Heart right ventricle (tissue), 16 donors: ENCODE data around the gene WNT8B. TPM values are rescaled to one million over a fixed set of nuclear protein-coding genes. Genes with fewer than 3 reads are reported as not detected.

Experiments
- ATAC-seq, 8 donors: fragments of 200-7000 bp; cut with Tn5 transposase; one replicate each; pipeline ENCODE4 v1.9.1; 2020; ENCODE audit warnings: mild to moderate bottlenecking in 8 of 8, moderate library complexity in 8 of 8, moderate number of reproducible peaks in 1 of 8
- DNase-seq, 2 donors: peaks; one replicate each; pipeline ENCODE4 v3.0.0-alpha.2; 2020
- H3K27ac ChIP-seq, 10 donors: fragments of 200-600 bp; sonication (generic) in 2 of 10; one replicate each; pipeline versions ENCODE4 v1.5.0 to v1.8.0; 2020 to 2022; ENCODE audit warnings: mild to moderate bottlenecking in 3 of 10
- H3K27me3 ChIP-seq, 7 donors: fragments of 200-600 bp; one replicate each; pipeline ENCODE4 v1.8.0; 2021 to 2022; ENCODE audit warnings: mild to moderate bottlenecking in 2 of 7
- H3K36me3 ChIP-seq, 9 donors: fragments of 200-600 bp; sonication (generic) in 1 of 9; one replicate each; pipeline versions ENCODE4 v1.5.0 to v1.8.0; 2020 to 2022; ENCODE audit warnings: mild to moderate bottlenecking in 2 of 9
- H3K4me1 ChIP-seq, 9 donors: fragments of 200-600 bp; sonication (generic) in 1 of 9; one replicate each; pipeline versions ENCODE4 v1.5.0 to v1.8.0; 2020 to 2022; ENCODE audit warnings: mild to moderate bottlenecking in 4 of 9
- H3K4me3 ChIP-seq, 10 donors: fragments of 200-600 bp; sonication (generic) in 2 of 10; one replicate each; pipeline versions ENCODE4 v1.5.0 to v1.8.0; 2020 to 2022; ENCODE audit warnings: mild to moderate bottlenecking in 7 of 10, moderate library complexity in 2 of 10
- H3K9me3 ChIP-seq, 11 donors: fragments of 200-600 bp in 10 of 11; sonication (generic) in 2 of 11; one replicate each; pipeline versions ENCODE4 v1.5.0 to v1.8.0; 2013 to 2022; ENCODE audit warnings: mild to moderate bottlenecking in 2 of 11, control low read depth in 1 of 11, moderate library complexity in 1 of 11
- WGBS, 2 donors: extraction: QIAGEN DNeasy Blood & Tissue Kit; methylation state at CpG; one replicate each; pipeline ENCODE4 v1.1.7; 2013; ENCODE audit warnings: inconsistent platforms in 1 of 2; 5-methylcytosine and 5-hydroxymethylcytosine counted together
- intact Hi-C, 10 donors: fragments of 100-400 bp; cut with DNase I; formaldehyde crosslinking; loops; one replicate each; pipeline versions ENCODE4 v1.11.1 to v1.14.2; 2022
- polyA plus RNA-seq, 2 donors: library from polyadenylated mRNA; stranded (reverse); fragments of 200-250 nt; gene quantifications; one replicate each; pipeline ENCODE4 v1.2.3, GENCODE V29; 2013
- total RNA-seq, 10 donors: library from RNA; stranded (reverse); fragmentation: NEBNext Ultra II Directional in 3 of 10; extraction: Animal tissue kit (Norgen Biotek cat#: 25700) in 3 of 10; gene quantifications; one replicate each; pipeline versions ENCODE4 v1.2.1 to v1.2.4, GENCODE V29; 2021 to 2023
- TF ChIP-seq, protein P1 (sequence below), 9 donors: fragments of 200-600 bp; sonication (generic) in 2 of 9; IDR thresholded peaks; one replicate each; pipeline versions ENCODE4 v1.5.0 to v1.8.0; 2021 to 2022; ENCODE audit warnings: antibody characterized with exemption in 9 of 9, mild to moderate bottlenecking in 5 of 9, moderate library complexity in 1 of 9
- donor health status: Arrhythmogenic right ventricular cardiomyopathy.
- donor health status: ischemic (EF 13 %, LVEDD 7.1; RV severe dilation, severe dysfunction).
- donor health status: healthy with polysubstance abuse.
- donor health status: DM: no; HTN: yes; CAD: no.
- donor health status: DM: no; HTN: no; CAD: no.
- donor health status: ischemic (EF 25% LVEDD 6.9; RV normal size, moderate dysfunction).
- donor health status: ischemic (EF 25% LVEDD 5.7; RV mildly dilated, moderate dysfunction).
- donor health status: healthy.
- donor health status: DM: yes; HTN: yes; CAD: no.
- donor health status: Ischemic cardiomyopathy.
- donor health status: ischemic (EF 35%, LVEDD 5.7; RV mildly dilated, moderate dysfunction).
- donor health status: nonischemic (EF 11% LVEDD 7.7; RV severe dilation, severe dysfunction).
- donor health status: DM: yes; HTN: yes; CAD: no.
- donor health status: PGD.
- donor health status: ischemic (EF 29% LVEDD 5.4; RV normal size, mild dysfunction).
- donor health status: nonischemic (EF 23%, LVEDD 6.1; RV moderate dilation, normal function).

WNT8B gene
- total and polyA plus RNA-seq, 12 donors, result not detected

DNA sequence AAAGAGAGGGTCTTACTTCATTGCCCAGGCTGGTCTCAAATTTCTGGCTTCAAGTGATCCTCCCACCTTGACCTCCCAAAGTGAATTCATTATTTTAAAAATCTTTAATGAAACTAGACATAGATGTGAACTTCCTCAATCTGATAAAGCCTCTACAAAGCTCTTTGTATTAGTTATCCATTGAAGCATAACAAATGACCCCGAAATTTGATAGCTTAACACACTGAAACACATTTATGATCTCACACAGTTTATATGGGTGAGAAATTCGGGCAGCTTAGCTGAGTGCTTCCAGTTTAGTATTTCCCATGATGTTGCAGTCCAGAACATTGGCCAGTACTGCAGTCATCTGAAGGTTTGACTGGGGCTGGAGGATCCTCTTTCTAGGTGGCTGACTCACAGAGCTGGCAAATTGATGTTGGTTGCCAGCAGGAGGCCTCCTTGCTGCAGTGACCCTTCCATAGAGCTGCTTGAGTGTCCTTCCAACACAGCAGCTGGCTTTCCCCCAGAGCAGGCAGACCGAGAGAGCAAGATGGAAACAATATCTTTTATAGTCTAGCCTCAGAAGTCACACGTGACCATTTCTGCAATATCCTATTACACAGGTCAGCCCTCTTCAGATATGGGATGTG is 16.6 kb upstream of the WNT8B start:
- WGBS, 2 donors, result 68 to 73% methylated on average over 4 of the region's 4 CpGs
- peaks cover 0 to 9% (median 0%) of the 10 kb centered on the region in 11 donors for H3K9me3 ChIP-seq
- intact Hi-C loops, result loop anchor here in 1 of 10 donors (10.0 kb wide), 1 partner anchor 429 kb away; no protein-coding TSS in a partner anchor
- DNase-seq (no peak), ATAC-seq (no peak)
- no peak overlapping the region for H3K27ac ChIP-seq
- H3K27me3 ChIP-seq, result peaks cover 0 to 15% (median 0%) of the 10 kb centered on the region in 7 donors
- TF ChIP-seq, protein P1, sequence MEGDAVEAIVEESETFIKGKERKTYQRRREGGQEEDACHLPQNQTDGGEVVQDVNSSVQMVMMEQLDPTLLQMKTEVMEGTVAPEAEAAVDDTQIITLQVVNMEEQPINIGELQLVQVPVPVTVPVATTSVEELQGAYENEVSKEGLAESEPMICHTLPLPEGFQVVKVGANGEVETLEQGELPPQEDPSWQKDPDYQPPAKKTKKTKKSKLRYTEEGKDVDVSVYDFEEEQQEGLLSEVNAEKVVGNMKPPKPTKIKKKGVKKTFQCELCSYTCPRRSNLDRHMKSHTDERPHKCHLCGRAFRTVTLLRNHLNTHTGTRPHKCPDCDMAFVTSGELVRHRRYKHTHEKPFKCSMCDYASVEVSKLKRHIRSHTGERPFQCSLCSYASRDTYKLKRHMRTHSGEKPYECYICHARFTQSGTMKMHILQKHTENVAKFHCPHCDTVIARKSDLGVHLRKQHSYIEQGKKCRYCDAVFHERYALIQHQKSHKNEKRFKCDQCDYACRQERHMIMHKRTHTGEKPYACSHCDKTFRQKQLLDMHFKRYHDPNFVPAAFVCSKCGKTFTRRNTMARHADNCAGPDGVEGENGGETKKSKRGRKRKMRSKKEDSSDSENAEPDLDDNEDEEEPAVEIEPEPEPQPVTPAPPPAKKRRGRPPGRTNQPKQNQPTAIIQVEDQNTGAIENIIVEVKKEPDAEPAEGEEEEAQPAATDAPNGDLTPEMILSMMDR (IDR thresholded peaks at IDR 0.05), result no peak
- no peak overlapping the region for H3K4me3 ChIP-seq
- peaks cover 0 to 6% (median 0%) of the 10 kb centered on the region in 9 donors for H3K4me1 ChIP-seq
- H3K36me3 ChIP-seq, result no peaks in the 10 kb centered on the region

DNA sequence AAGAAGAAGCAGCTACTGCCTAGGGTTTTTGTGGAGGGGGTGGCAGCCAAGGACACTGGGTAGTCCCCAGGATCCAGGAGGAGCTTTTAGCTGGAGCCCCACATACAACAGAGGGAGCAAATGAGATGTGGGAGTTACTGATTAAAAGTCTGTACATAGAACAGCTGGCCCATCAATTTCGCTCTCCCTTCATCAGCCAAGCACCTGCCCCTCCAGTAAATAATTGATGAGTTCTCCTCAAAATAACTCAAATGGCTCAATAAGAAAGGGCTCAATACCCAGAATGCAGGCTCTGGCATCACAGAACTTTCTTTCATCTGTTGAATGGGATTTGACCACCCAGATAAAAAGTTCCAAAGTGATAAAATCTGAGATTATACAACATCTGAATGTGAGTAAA is 15.1 kb upstream of the WNT8B start:
- intact Hi-C loops, result loop anchor here in 1 of 10 donors (10.0 kb wide), 1 partner anchor 427 kb away; no protein-coding TSS in a partner anchor
- no peaks in the 10 kb centered on the region for H3K36me3 ChIP-seq
- H3K4me3 ChIP-seq, result no peak overlapping the region
- no peak overlapping the region for H3K27ac ChIP-seq
- DNase-seq (no peak), ATAC-seq (no peak)
- H3K27me3 ChIP-seq, result peaks cover 0 to 26% (median 5%) of the 10 kb centered on the region in 7 donors
- WGBS, 2 donors, result 67 to 73% methylated on average over 1 of the region's 1 CpG
- peaks cover 0 to 6% (median 0%) of the 10 kb centered on the region in 9 donors for H3K4me1 ChIP-seq
- peaks cover 0 to 9% (median 0%) of the 10 kb centered on the region in 11 donors for H3K9me3 ChIP-seq
- TF ChIP-seq, protein P1 (IDR thresholded peaks at IDR 0.05), result no peak

DNA sequence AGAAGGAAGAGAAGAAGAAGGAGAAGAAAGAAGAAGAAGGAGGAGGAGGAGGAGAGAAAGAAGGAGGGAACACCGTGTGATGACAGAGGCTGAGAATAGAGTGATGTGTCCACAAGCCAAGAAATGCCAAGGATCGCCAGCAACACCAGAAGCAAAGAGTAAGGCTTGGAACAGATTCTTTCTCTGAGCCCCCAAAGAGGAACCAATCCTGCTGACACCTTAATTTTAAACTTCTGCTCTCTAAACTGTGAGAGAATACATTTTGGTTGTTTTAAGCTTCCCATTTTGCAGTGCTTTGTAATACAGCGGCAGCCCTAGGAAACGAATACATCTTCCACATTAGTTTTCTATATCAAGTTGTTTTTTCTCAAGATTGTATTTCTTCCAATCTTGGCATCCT is 13.9 kb upstream of the WNT8B start:
- H3K9me3 ChIP-seq, result peaks cover 0 to 9% (median 0%) of the 10 kb centered on the region in 11 donors
- no peak for ATAC-seq
- H3K27ac ChIP-seq, result no peak overlapping the region
- H3K27me3 ChIP-seq, result peaks cover 0 to 37% (median 8%) of the 10 kb centered on the region in 7 donors
- TF ChIP-seq, protein P1 (IDR thresholded peaks at IDR 0.05), result no peak
- DNase-seq, result no peak
- 79 to 88% methylated on average over 4 of the region's 4 CpGs for WGBS, 2 donors
- no peak overlapping the region for H3K4me3 ChIP-seq
- no peaks in the 10 kb centered on the region for H3K36me3 ChIP-seq
- peaks cover 0 to 6% (median 0%) of the 10 kb centered on the region in 9 donors for H3K4me1 ChIP-seq
- intact Hi-C loops, result loop anchor here in 1 of 10 donors (10.0 kb wide), 1 partner anchor 426 kb away; no protein-coding TSS in a partner anchor

DNA sequence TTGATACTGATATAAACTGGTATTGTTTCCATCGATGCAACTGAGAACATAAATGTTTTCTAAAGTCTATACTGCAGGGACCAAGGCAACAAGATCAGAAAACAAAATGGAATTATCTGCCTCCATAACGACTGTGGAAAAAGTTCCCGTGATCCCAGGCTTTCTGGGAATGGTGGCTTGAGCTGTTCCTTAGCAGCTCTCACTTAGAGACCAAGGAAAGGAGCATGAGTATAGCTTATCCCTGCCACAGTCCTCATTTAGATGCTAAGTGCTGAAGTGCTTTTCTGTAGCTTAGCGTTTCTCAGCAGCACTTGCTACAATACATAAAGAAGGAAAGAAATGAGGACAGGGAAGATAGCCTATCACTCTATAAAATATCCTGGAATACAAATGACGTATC is 5.5 kb downstream of the WNT8B start:
- intact Hi-C loops, result no loop called here
- Histone ChIP-seq H3K4me3 (no peak overlapping the region), H3K27ac (no peak overlapping the region), H3K27me3 (peaks cover 0 to 39% (median 23%) of the 10 kb centered on the region in 7 donors), H3K36me3 (no peaks in the 10 kb centered on the region), H3K4me1 (no peaks in the 10 kb centered on the region), H3K9me3 (no peaks in the 10 kb centered on the region)
- TF ChIP-seq, protein P1 (IDR thresholded peaks at IDR 0.05), result no peak
- DNase-seq (no peak), ATAC-seq (no peak)
- 57 to 61% methylated on average over 5 of the region's 5 CpGs for WGBS, 2 donors
